GM21723 (cell line): ENCODE measurements around the gene HMCN2.

Experiments used
- ATAC-seq: cut with Tn5 transposase; IDR thresholded peaks from one replicate; pipeline ENCODE4 v1.9.1; 2021; ENCODE audit warnings: mild to moderate bottlenecking, moderate library complexity; ENCODE audit not compliant: unreplicated experiment

The HMCN2 gene, protein sequence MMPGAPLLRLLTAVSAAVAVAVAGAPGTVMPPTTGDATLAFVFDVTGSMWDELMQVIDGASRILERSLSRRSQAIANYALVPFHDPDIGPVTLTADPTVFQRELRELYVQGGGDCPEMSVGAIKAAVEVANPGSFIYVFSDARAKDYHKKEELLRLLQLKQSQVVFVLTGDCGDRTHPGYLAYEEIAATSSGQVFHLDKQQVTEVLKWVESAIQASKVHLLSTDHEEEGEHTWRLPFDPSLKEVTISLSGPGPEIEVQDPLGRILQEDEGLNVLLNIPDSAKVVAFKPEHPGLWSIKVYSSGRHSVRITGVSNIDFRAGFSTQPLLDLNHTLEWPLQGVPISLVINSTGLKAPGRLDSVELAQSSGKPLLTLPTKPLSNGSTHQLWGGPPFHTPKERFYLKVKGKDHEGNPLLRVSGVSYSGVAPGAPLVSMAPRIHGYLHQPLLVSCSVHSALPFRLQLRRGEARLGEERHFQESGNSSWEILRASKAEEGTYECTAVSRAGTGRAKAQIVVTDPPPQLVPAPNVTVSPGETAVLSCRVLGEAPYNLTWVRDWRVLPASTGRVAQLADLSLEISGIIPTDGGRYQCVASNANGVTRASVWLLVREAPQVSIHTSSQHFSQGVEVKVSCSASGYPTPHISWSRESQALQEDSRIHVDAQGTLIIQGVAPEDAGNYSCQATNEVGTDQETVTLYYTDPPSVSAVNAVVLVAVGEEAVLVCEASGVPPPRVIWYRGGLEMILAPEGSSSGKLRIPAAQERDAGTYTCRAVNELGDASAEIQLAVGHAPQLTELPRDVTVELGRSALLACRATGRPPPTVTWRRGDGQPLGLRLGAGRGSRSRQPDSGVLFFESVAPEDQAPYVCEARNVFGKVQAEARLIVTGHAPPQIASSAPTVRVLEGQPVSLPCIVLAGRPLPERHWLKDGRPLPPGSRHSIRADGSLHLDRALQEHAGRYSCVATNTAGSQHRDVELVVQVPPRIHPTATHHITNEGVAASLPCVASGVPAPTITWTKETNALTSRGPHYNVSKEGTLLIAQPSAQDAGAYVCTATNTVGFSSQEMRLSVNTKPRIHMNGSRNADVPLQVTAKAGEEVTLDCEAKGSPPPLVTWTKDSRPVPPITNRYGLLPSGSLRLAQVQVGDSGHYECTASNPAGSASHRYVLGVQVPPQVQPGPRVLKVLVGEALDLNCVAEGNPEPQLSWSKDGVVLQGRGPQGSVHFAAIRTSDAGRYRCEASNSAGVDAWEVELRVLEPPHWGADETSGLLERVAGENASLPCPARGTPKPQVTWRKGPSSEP (N-terminal part only)

GRCh38 chr9:130265431-130266235 lies at the start of gene HMCN2:
Gene HMCN2 (plus strand): TSS chr9:130265760. CDS start chr9:130265879, 119 bp downstream.
- no peak for ATAC-seq

GRCh38 chr9:130217838-130218237 lies 47.7 kb upstream of the HMCN2 start:
- no peak for ATAC-seq

DNA sequence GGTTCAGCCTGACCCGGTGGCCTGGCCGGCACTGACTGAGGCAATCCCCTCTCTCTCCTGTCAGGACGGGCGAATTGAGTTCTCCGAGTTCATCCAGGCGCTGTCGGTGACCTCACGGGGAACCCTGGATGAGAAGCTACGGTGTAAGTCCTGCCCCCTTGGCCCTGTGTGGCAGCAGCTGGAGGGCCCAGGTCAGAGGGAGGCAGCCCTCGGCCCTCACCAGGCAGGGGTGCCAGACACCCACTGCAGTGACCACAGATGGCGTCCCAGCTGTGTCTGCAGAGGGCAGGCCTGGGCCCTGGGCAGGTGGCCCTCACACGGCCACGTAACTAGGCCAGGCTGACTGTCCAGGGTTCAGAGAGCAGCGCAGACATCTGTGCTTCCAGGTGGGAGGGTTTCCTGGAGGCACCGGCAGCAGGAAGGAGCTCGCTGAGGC lies 45.9 kb upstream of the HMCN2 start:
- ATAC-seq, result no peak

DNA sequence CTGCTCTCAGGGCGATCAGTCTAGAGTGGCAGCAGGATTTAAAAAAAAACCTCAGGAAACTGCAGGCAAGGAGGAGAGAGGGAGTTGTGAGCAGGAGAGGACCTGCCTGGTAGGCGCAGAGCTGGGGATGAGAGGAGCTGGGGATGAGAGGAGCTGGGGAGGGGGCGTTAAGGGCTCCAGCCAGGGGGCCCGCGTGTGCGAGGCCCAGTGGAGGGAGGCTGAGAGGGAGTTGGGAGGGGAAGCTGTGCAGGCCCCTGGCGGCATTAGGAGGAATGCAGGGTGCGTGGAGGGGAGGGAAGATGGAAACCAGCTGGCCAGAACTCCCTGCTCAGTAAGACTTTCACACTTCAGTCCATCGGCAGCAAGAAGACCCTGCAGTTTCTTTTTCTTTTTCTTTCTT lies 45.2 kb upstream of the HMCN2 start:
- ATAC-seq, result no peak

- ATAC-seq, result no peak
Measured at GRCh38 chr9:130222833-130223232, 42.7 kb upstream of the HMCN2 start.

- ATAC-seq, result no peak
Measured at GRCh38 chr9:130225071-130225470, 40.5 kb upstream of the HMCN2 start.

- no peak for ATAC-seq
Measured at GRCh38 chr9:130225586-130225985, 40.0 kb upstream of the HMCN2 start.

DNA sequence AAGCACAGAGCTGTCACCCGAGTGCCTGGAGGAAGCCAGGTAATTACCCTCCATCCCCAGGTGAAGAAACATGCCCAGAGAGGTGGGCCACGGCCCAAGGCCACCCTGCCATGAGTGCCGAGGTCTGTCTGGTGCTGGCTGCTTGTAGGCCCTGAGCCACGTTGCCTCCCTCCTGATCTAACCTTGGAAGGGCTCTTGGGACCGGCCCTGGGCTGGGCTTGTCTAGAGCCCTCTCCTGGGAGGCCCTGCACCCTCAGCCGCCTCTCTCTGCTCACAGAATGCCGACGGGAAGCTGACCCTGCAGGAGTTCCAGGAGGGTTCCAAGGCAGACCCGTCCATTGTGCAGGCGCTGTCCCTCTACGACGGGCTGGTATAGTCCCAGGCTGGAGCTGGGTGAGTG lies 39.4 kb upstream of the HMCN2 start:
- ATAC-seq, result no peak

- no peak for ATAC-seq
Measured at GRCh38 chr9:130227833-130228232, 37.7 kb upstream of the HMCN2 start.

DNA sequence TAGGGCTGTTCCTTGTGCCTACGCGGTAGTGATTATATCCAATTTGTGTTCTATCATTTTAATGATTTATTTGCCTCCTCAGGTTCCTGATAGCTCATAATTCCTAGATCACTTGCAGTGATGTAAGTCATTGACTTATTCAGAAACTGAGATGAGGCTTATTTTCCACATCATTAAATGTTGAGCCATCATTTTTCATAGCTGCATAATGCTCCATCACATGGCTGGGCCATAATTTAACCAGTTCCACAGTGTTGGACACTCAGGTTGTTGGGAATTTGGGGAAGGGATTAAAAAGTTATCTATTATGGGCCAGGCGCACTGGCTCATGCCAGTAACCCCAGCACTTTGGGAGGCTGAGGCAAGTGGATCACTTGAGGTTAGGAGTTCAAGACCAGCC lies 35.8 kb upstream of the HMCN2 start:
- ATAC-seq, result no peak

- no peak for ATAC-seq
Measured at GRCh38 chr9:130230631-130231030, 34.9 kb upstream of the HMCN2 start.

DNA sequence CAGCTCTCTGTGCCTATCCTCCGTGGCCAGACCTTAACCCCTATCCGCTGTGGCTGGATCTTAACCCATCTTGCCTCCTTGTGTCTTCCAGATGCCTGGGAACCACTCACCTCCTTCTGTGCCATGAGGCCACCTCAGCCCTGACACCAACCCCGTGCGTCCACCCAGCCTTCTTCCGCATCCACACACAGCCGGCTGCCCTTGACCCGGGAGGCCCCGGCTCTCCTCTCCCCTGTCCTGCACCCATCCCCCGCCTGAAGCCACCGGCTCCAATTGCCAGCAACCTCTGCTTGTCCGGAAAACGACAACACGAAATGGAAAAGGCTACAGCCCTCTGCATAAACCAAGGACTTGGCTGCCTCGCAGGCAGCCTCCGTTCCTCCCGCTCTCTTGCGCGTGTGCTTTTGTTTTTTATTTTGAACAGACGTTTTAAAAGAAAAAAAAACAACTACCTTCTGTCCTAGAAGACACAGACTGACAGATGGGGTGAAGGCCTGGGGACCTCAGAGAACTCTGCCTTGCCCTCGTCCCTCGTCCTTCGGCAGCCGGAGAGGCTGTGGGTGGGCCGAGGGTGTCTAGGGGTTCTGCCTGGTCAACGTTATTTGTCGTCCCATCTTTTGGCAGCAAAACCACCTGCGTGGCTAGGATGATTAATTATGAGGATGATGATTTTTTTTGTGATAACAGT lies 32.5 kb upstream of the HMCN2 start:
- ATAC-seq, result no peak

DNA sequence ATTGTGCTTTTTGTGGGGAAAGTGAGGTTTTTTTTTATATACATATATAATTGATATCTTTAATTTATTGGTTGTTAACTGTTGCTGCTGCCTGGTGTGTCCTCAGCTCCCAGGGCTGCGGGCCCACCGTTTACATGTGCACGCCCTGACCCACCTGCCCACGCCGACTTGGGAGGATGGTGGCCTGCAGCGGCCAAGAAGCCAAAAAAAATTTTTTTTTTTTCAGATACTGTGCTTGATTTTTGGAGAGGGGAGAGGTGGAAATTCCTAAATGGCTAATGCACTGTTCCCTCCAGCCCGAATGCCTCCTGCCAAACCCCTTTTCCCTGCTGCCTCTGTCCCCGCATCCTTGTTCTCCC lies 32.0 kb upstream of the HMCN2 start:
- no peak for ATAC-seq

GRCh38 chr9:130234340-130235260 lies 31.0 kb upstream of the HMCN2 start:
- no peak for ATAC-seq

DNA sequence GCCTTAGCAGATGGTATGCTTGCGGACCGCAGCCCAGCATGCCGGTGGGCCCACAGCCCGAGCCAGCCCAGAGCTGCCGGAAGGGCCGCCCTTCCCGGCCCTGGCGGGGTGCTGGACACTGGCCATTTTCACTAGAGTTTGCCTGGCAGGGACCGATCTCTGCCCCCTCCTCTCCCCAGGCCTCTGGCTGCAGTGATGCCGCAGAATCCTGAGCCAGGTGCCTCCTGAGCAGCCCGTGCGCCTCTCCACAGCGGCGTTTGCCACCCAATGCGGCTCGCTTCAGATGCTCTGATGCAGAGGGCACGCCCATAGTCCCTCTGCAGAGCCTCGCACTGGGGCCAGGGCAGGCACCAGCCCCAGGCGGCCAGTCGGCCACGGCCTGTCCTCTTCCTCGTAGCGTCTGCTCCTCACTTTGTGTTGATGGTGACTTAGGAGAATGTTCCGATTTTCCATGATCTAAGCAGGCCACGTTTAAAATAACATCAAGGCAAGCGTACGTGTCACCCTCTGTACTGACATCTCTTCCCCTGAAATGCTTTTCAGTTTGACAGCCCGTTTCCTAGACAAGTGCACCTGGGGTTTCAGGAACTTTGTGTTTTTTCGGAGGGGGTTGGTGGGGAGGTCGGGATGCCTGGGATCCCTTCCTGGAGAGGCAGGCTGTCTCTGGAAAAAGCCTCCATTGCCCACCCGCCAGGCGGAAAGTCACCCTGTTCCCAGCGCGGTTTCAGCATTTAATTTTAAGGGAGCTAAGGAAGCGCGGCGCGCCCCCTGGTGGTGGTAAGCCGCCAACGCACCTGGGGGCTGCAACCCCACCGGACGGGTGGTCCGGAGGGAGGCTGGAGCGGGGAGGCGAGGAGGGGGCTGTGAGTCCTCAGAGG lies 29.8 kb upstream of the HMCN2 start:
- ATAC-seq, result no peak

- no peak for ATAC-seq
Measured at GRCh38 chr9:130236436-130236985, 29.0 kb upstream of the HMCN2 start.

DNA sequence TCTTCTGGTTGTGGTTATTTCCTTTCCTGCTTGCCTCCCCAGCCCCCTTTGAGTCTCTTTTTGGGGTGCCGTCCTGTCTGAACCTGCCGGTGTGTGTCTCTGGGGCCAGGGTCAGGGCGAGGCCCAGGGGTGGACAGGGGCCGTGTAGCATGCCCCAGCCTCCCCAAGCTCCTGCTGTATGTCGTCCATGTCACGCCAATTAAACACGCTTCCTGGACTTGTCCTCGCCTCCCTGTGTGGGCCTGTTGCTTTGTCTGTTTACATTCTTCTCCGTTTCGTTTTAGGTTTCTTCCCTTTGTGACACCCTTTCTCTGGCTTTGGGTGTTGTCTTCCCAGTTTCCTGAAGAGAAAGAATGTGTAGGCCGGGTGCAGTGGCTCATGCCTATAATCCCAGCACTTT lies 28.5 kb upstream of the HMCN2 start:
- no peak for ATAC-seq
